IgD-negative memory B cell (primary cell): ENCODE data around the gene CENPW. TPM values are rescaled to one million over a fixed set of nuclear protein-coding genes. Genes with fewer than 3 reads are reported as not detected.

Source experiments
- H3K27ac Mint-ChIP-seq, 3 donors: one replicate each; pipeline ENCODE4 v1.8.0; 2020 to 2022; ENCODE audit warnings: mild to moderate bottlenecking in 3 of 3, mixed read lengths in 3 of 3, moderate library complexity in 1 of 3
- H3K27me3 Mint-ChIP-seq: one replicate; pipeline ENCODE4 v1.8.0; 2021; ENCODE audit warnings: mixed read lengths
- H3K36me3 Mint-ChIP-seq: one replicate; pipeline ENCODE4 v1.8.0; 2020; ENCODE audit warnings: mild to moderate bottlenecking, mixed read lengths
- H3K4me1 Mint-ChIP-seq, 3 donors: one replicate each; pipeline ENCODE4 v1.8.0; 2020 to 2022; ENCODE audit warnings: mixed read lengths in 3 of 3, mild to moderate bottlenecking in 1 of 3
- H3K4me3 Mint-ChIP-seq, 4 donors: one replicate each; pipeline ENCODE4 v1.8.0; 2020 to 2022; ENCODE audit warnings: mild to moderate bottlenecking in 4 of 4, mixed read lengths in 4 of 4, moderate library complexity in 3 of 4
- H3K9me3 Mint-ChIP-seq, 3 donors: one replicate each; pipeline ENCODE4 v1.8.0; 2020 to 2021; ENCODE audit warnings: mixed read lengths in 3 of 3, mild to moderate bottlenecking in 1 of 3
- polyA plus RNA-seq: library from polyadenylated mRNA; unstranded; fragments of 300-500 nt; fragmentation: Illumina TruSeq; gene quantifications from one replicate; pipeline ENCODE4 v1.2.3, GENCODE V29; 2021

CENPW gene
- polyA plus RNA-seq, 1 donor from 2014 or later: 6.2 TPM

GRCh38 chr6:126351960-126352359, 12.0 kb downstream of the CENPW start:
- Mint-ChIP-seq H3K27ac (no peak overlapping the region), H3K4me1 (no peaks in the 10 kb centered on the region), H3K27me3 (no peaks in the 10 kb centered on the region), H3K36me3 (peaks cover 2% of the 10 kb centered on the region), H3K9me3 (peaks cover 0 to 3% (median 0%) of the 10 kb centered on the region in 3 donors), H3K4me3 (no peak overlapping the region)

- H3K27me3 Mint-ChIP-seq: no peaks in the 10 kb centered on the region
- no peak overlapping the region for H3K4me3 Mint-ChIP-seq
- peaks cover 2% of the 10 kb centered on the region for H3K36me3 Mint-ChIP-seq
- H3K9me3 Mint-ChIP-seq: peaks cover 0 to 5% (median 0%) of the 10 kb centered on the region in 3 donors
- H3K27ac Mint-ChIP-seq: no peak overlapping the region
- no peaks in the 10 kb centered on the region for H3K4me1 Mint-ChIP-seq
Observed at GRCh38 chr6:126352514-126352913, 12.6 kb downstream of the CENPW start.

DNA sequence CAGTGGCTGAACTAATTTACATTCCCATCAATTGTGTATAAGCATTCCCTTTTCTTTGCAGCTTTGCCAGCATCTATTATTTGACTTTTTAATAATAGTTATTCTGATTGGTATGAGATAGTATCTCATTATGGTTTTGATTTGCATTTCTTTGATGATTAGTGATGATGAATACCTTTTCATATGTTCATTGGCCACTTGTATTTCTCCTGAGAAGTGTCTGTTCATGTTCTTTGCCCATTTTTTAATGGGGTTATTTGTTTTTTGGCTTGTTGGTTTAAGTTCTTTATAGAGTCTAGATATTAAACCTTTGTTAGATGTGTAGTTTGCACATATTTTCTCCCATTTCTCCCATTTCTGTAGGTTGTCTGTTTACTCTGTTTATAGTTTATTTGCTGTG, 16.6 kb downstream of the CENPW start:
- Mint-ChIP-seq H3K9me3 (peaks cover 5 to 15% (median 14%) of the 10 kb centered on the region in 3 donors), H3K4me3 (peak overlapping the region in 1 of 4 donors; percentile 39), H3K36me3 (no peaks in the 10 kb centered on the region), H3K27ac (no peak overlapping the region), H3K27me3 (no peaks in the 10 kb centered on the region), H3K4me1 (no peaks in the 10 kb centered on the region)

GRCh38 chr6:126359936-126360537, 20.1 kb downstream of the CENPW start:
- Mint-ChIP-seq H3K4me1 (no peaks in the 10 kb centered on the region), H3K4me3 (no peak overlapping the region), H3K36me3 (no peaks in the 10 kb centered on the region), H3K27me3 (no peaks in the 10 kb centered on the region), H3K9me3 (peaks cover 5 to 15% (median 14%) of the 10 kb centered on the region in 3 donors), H3K27ac (no peak overlapping the region)

DNA sequence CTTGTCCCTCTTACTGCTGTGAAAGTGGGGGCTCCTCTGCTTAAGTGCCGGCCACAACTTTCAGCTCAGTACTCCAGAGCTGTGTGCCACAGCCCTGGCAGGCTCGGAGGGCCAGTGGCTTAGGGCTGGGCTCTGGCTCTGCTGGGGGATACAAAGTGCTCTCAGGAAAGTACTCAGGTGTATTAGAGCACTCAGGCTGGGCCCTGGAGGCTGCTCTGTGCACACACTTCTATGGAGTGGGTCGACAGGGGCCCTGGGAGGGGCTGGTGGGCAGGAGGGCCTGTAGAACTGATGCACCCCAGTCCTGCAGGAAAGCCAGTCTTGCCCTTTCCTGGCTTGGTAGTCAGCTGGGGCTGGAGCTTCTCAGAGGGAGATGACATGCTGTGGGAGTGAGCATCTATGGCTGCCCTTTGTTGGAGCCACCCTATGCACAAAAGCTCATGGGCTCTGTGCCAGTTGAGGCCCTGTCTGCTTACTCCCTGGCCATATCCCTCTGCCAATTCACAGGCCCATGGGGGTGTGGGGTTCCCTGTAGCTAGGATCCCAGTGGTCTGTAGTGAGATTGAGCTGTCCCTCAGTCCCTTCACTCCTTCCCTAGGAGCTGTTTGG, 22.0 kb downstream of the CENPW start:
- Mint-ChIP-seq H3K9me3 (peaks cover 5 to 15% (median 11%) of the 10 kb centered on the region in 3 donors), H3K4me1 (no peaks in the 10 kb centered on the region), H3K27ac (no peak overlapping the region), H3K27me3 (no peaks in the 10 kb centered on the region), H3K36me3 (no peaks in the 10 kb centered on the region), H3K4me3 (no peak overlapping the region)

GRCh38 chr6:126367849-126368248, 27.9 kb downstream of the CENPW start:
- Mint-ChIP-seq H3K36me3 (no peaks in the 10 kb centered on the region), H3K4me1 (no peaks in the 10 kb centered on the region), H3K27ac (no peak overlapping the region), H3K4me3 (no peak overlapping the region), H3K27me3 (no peaks in the 10 kb centered on the region), H3K9me3 (no peaks in the 10 kb centered on the region)

DNA sequence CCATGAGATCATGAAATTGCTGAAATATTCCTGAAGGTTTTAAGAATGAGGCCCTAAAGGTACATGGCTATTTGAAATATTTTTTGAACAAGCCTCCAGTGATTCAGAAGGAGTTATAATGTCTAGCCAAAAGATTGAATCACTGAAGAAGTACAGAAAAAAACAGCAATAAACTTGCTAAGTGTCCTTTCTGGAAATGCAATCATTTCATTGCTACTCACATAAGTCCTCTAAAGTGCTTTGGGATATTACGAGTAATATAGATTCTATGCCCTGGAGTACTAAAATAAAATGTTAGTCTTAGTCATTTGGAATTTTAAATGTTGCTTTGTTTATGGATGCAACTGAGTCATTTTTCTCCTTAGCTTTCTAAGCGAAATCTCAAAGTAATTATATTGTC, 32.7 kb downstream of the CENPW start:
- Mint-ChIP-seq H3K27me3 (no peaks in the 10 kb centered on the region), H3K36me3 (peaks cover 5% of the 10 kb centered on the region), H3K27ac (no peak overlapping the region), H3K4me3 (no peak overlapping the region), H3K9me3 (no peaks in the 10 kb centered on the region), H3K4me1 (no peaks in the 10 kb centered on the region)

DNA sequence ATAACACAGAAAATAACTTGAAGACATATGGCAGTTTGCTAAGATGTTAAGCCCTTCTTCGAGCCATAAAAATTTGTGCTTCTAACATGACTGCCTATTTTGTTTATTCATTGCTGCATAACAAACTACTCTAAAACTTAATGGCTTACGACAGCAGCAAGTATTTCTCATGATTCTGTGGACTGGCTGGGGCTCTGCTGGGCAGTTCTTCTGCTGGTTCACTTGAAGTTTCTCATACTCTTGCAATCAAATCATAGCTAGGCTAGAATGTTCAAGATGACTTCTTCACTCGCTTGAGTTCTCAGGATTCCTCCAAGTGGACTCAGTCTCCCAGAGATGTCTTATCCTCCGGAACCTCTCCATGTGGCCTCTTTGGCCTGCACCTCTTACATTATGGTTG, 33.4 kb downstream of the CENPW start:
- Mint-ChIP-seq H3K4me3 (no peak overlapping the region), H3K27ac (no peak overlapping the region), H3K4me1 (no peaks in the 10 kb centered on the region), H3K27me3 (no peaks in the 10 kb centered on the region), H3K9me3 (no peaks in the 10 kb centered on the region), H3K36me3 (peaks cover 5% of the 10 kb centered on the region)

DNA sequence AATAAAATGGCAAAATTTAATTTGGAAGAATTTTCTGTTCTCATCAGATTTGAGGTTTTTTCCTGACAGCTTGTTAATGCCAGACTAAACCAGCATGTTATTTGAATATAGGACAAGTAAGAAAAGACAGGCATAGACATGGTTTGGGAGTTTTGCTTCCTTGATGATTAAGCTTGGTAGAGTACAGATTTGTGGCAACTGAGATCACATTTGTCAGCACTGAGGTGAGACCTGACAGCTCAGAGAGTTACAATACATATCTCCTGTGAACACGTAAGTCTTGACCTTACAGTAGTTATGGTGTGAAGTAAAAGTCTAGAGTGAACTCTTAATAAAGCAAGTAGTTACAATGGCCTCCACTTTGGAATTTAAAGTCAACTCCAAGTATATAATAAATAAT, 34.5 kb downstream of the CENPW start:
- H3K4me1 Mint-ChIP-seq: no peaks in the 10 kb centered on the region
- no peak overlapping the region for H3K4me3 Mint-ChIP-seq
- no peaks in the 10 kb centered on the region for H3K27me3 Mint-ChIP-seq
- no peak overlapping the region for H3K27ac Mint-ChIP-seq
- no peaks in the 10 kb centered on the region for H3K9me3 Mint-ChIP-seq
- peaks cover 5% of the 10 kb centered on the region for H3K36me3 Mint-ChIP-seq

- Mint-ChIP-seq H3K36me3 (peaks cover 5% of the 10 kb centered on the region), H3K4me3 (no peak overlapping the region), H3K27ac (no peak overlapping the region), H3K9me3 (peaks cover 0 to 4% (median 4%) of the 10 kb centered on the region in 3 donors), H3K4me1 (no peaks in the 10 kb centered on the region), H3K27me3 (no peaks in the 10 kb centered on the region)
Observed at GRCh38 chr6:126376682-126377081, 36.8 kb downstream of the CENPW start.

DNA sequence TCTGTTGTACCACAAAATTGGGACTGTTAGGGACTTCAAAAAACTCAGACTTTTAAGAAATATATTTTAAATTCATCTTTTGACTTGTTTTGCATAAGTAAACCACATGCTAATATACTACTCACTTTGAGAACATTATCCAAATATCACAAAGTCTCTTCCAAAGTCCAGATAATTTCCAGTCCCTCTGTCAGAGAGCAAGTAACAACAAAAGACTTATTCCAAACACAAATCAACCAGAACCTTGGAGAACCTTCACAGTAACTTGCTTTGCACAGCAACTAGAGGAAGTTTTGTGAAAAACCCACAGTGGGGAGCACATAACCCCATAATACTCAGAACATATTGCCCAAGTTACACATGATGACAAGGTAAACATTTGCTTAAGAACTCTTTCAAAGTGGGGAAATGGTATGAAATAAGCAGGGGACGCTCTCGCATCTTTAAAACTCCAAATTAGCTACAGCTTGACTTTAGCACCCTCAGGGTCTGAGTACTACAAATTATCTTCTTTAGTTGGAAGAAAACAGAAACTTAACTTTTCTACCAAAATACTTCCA, 37.8 kb downstream of the CENPW start:
- Mint-ChIP-seq H3K36me3 (peaks cover 5% of the 10 kb centered on the region), H3K4me3 (no peak overlapping the region), H3K27me3 (no peaks in the 10 kb centered on the region), H3K27ac (no peak overlapping the region), H3K9me3 (peaks cover 0 to 4% (median 4%) of the 10 kb centered on the region in 3 donors), H3K4me1 (no peaks in the 10 kb centered on the region)

DNA sequence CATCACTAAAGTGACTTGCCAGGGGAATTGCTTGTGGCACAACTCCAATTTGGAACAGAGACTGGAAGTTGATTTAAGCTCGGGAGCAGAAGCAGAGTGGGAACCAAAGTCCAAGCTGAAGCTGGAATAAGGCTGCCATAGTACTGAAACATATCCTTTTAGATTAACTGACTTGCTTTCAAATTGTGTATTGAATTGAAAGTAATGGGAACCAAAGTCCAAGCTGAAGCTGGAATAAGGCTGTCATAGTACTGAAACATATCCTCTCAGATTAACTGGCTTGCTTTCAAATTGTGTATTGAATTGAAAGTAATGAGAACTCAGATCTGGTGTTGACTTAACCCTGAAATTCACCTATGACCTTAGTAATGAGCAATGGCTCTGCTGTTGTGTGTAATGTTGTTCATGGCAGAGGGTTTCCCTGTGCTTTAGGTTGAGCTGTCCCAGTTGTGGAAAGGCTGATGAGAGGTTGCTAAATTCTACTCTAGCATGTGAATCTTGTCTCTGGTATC, 40.2 kb downstream of the CENPW start:
- Mint-ChIP-seq H3K4me3 (no peak overlapping the region), H3K4me1 (no peaks in the 10 kb centered on the region), H3K27ac (no peak overlapping the region), H3K36me3 (peaks cover under 1% of the 10 kb centered on the region), H3K9me3 (peaks cover 3 to 8% (median 7%) of the 10 kb centered on the region in 3 donors), H3K27me3 (no peaks in the 10 kb centered on the region)

GRCh38 chr6:126381498-126381897, 41.6 kb downstream of the CENPW start:
- Mint-ChIP-seq H3K4me1 (no peaks in the 10 kb centered on the region), H3K4me3 (no peak overlapping the region), H3K36me3 (no peaks in the 10 kb centered on the region), H3K27me3 (no peaks in the 10 kb centered on the region), H3K9me3 (peaks cover 3 to 8% (median 7%) of the 10 kb centered on the region in 3 donors), H3K27ac (no peak overlapping the region)

DNA sequence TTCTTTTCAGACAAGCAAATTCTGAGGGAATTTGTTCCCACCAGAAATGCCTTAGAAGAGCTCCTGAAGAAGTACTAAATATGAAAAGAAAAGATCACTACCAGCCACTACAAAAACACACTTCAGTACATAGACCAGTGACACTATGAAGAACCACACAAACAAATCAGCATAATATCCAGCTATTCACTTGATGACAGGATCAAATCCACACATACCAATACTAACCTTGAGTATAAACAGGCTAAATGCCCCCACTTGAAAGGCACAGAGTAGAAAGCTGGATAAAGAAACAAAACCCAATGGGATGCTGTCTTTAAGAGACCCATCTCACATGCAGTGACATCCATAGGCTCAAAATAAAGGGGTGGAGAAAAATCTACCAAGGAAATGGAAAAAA, 43.3 kb downstream of the CENPW start:
- Mint-ChIP-seq H3K4me1 (no peaks in the 10 kb centered on the region), H3K36me3 (no peaks in the 10 kb centered on the region), H3K9me3 (peaks cover 3 to 8% (median 7%) of the 10 kb centered on the region in 3 donors), H3K27ac (no peak overlapping the region), H3K4me3 (no peak overlapping the region), H3K27me3 (no peaks in the 10 kb centered on the region)

DNA sequence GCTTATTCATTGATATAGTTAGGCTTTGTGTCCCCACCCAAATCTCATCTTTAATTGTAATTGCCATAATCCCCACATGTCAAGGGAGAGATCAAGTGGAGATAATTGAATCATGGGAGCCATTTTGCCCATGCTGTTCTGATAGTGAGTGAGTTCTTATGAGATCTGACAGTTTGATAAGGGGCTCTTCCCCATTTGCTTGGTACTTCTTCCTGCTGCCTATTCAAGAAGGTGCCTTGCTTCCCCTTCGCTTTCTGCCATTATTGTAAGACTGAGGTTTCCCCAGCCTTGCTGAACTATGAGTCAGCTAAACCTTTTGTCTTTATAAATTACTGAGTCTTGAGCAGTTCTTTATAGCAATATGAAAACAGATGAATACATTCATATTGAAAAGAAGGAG, 45.6 kb downstream of the CENPW start:
- Mint-ChIP-seq H3K27me3 (no peaks in the 10 kb centered on the region), H3K4me1 (no peaks in the 10 kb centered on the region), H3K27ac (no peak overlapping the region), H3K9me3 (peaks cover 3 to 8% (median 7%) of the 10 kb centered on the region in 3 donors), H3K4me3 (no peak overlapping the region), H3K36me3 (no peaks in the 10 kb centered on the region)
